Measurements from ENCODE around the gene MTIF3. TPM values are rescaled to one million over a fixed set of nuclear protein-coding genes. Genes with fewer than 3 reads are reported as not detected.

Gene MTIF3
- total RNA-seq, 6 experiments from 2014 or later = 26.4 to 39.4 (median 33.2) TPM

GRCh38 chr13:27442797-27443196 lies 7.6 kb downstream of the MTIF3 start:
- no peak overlapping the region for H3K27ac Mint-ChIP-seq
- no peaks in the 10 kb centered on the region for H3K4me1 Mint-ChIP-seq (ENCODE audit: low read depth)
- no peak for DNase-seq
- no peaks in the 10 kb centered on the region; the same call in 1 of the 2 replicates for H3K27me3 Mint-ChIP-seq (ENCODE audit: insufficient read depth)
- no peaks in the 10 kb centered on the region for H3K9me3 Mint-ChIP-seq
- peaks cover 10% of the 10 kb centered on the region for H3K36me3 Mint-ChIP-seq (ENCODE audit: low read depth)
- no peak overlapping the region for H3K4me3 Mint-ChIP-seq
- TF ChIP-seq, protein P1, sequence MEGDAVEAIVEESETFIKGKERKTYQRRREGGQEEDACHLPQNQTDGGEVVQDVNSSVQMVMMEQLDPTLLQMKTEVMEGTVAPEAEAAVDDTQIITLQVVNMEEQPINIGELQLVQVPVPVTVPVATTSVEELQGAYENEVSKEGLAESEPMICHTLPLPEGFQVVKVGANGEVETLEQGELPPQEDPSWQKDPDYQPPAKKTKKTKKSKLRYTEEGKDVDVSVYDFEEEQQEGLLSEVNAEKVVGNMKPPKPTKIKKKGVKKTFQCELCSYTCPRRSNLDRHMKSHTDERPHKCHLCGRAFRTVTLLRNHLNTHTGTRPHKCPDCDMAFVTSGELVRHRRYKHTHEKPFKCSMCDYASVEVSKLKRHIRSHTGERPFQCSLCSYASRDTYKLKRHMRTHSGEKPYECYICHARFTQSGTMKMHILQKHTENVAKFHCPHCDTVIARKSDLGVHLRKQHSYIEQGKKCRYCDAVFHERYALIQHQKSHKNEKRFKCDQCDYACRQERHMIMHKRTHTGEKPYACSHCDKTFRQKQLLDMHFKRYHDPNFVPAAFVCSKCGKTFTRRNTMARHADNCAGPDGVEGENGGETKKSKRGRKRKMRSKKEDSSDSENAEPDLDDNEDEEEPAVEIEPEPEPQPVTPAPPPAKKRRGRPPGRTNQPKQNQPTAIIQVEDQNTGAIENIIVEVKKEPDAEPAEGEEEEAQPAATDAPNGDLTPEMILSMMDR (IDR thresholded peaks at IDR 0.05) = no peak

- H3K4me1 Mint-ChIP-seq (ENCODE audit: low read depth) = no peaks in the 10 kb centered on the region
- H3K4me3 Mint-ChIP-seq = no peak overlapping the region
- no peaks in the 10 kb centered on the region; the same call in 1 of the 2 replicates for H3K27me3 Mint-ChIP-seq (ENCODE audit: insufficient read depth)
- TF ChIP-seq, protein P1 (IDR thresholded peaks at IDR 0.05) = no peak
- no peak overlapping the region for H3K27ac Mint-ChIP-seq
- no peaks in the 10 kb centered on the region for H3K9me3 Mint-ChIP-seq
- DNase-seq = no peak
- peaks cover 11% of the 10 kb centered on the region for H3K36me3 Mint-ChIP-seq (ENCODE audit: low read depth)
Observed at GRCh38 chr13:27442071-27442647, 8.2 kb downstream of the MTIF3 start.

DNA sequence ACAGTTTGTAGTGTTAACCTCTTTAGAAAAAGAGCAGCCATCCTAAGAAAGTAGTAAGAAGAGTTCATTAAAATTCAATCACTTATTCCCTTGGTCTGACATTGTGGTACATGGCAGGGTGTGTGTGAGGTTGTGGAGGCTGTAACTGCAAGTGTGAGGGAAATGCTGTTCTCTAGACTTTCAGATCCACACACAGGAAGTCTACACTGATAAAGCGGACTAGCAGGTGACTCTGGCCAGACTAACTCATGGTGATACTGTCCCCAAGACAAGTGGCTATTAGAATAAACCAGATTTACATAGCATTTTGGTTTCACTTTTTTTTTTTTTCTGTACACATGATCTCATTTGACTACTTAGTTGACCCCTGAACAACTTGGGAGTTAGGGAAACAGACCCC lies 10.0 kb downstream of the MTIF3 start:
- H3K4me1 Mint-ChIP-seq (ENCODE audit: low read depth) = no peaks in the 10 kb centered on the region
- no peak overlapping the region for H3K27ac Mint-ChIP-seq
- peaks cover 14% of the 10 kb centered on the region for H3K36me3 Mint-ChIP-seq (ENCODE audit: low read depth)
- no peak overlapping the region for H3K4me3 Mint-ChIP-seq
- TF ChIP-seq, protein P1 (IDR thresholded peaks at IDR 0.05) = no peak
- H3K27me3 Mint-ChIP-seq (ENCODE audit: insufficient read depth) = no peaks in the 10 kb centered on the region; the same call in 1 of the 2 replicates
- DNase-seq = no peak
- H3K9me3 Mint-ChIP-seq = no peaks in the 10 kb centered on the region

DNA sequence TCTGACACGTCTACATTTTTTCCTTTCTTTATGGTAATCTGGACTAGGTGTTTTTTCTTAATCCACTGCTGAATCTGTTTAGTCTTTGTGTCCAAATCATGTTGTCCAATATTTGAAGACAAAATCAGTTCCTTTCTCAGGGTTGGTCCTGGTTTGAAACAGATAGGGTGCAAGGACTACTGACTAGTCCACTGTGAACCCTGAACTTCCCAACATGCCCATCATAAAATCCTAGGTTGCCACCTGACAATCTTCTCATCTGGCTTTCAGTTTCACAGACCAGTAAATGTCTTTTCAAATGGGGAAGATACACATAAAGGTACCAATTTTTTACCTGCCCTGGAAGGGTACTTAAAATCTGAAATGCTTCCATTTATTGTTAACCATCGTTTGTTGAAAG lies 13.2 kb downstream of the MTIF3 start:
- no peak for DNase-seq
- Mint-ChIP-seq H3K4me3 (no peak overlapping the region), H3K27me3 (ENCODE audit: insufficient read depth) (no peaks in the 10 kb centered on the region; the same call in 1 of the 2 replicates), H3K27ac (no peak overlapping the region), H3K4me1 (ENCODE audit: low read depth) (no peaks in the 10 kb centered on the region), H3K9me3 (no peaks in the 10 kb centered on the region), H3K36me3 (ENCODE audit: low read depth) (peaks cover 11% of the 10 kb centered on the region)
- TF ChIP-seq, protein P1 (IDR thresholded peaks at IDR 0.05) = no peak

GRCh38 chr13:27432611-27433210 lies 17.7 kb downstream of the MTIF3 start:
- peaks cover 5% of the 10 kb centered on the region; the same call in 1 of the 2 replicates for H3K4me1 Mint-ChIP-seq (ENCODE audit: low read depth)
- no peaks in the 10 kb centered on the region for H3K27me3 Mint-ChIP-seq (ENCODE audit: insufficient read depth)
- peaks cover 26% of the 10 kb centered on the region; the same call in 1 of the 2 replicates for H3K36me3 Mint-ChIP-seq (ENCODE audit: low read depth)
- H3K9me3 Mint-ChIP-seq = no peaks in the 10 kb centered on the region
- TF ChIP-seq, protein P1 (IDR thresholded peaks at IDR 0.05) = no peak
- DNase-seq = no peak
- H3K27ac Mint-ChIP-seq = no peak overlapping the region
- no peak overlapping the region for H3K4me3 Mint-ChIP-seq
